ENCODE results near the gene ATP6AP1.
A peak's percentile ranks its signal among the peaks of the same experiment; 100 is the strongest.

Gene ATP6AP1

DNA sequence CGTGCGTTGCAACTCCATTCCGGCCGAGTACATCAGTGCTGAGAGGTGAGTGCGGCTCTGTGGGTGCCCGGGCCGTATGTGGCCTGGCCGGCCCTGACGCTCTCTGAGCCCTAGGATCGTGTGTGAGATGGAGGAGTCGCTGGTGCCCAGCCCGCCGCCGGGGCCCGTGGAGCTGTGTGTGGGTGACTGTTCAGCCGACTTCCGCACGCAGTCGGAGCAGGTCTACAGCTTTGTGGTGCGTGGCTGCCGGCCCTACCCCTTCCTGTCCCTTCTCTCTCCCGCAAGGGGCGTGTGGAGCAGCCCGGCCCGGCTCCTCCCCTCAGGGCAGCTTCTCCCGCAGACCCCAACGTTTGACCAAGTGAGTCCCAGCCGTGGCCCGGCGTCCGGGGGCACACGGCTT lies 37.6 kb downstream of the ATP6AP1 start:
- ATAC-seq (no peak), DNase-seq (ENCODE audit: low spot score in 2 of 2) (no peak)
- Mint-ChIP-seq H3K9me3 (no peaks in the 10 kb centered on the region), H3K27ac (no peak overlapping the region), H3K4me3 (no peak overlapping the region), H3K36me3 (peaks cover 64% of the 10 kb centered on the region), H3K4me1 (peaks cover 11% of the 10 kb centered on the region)

DNA sequence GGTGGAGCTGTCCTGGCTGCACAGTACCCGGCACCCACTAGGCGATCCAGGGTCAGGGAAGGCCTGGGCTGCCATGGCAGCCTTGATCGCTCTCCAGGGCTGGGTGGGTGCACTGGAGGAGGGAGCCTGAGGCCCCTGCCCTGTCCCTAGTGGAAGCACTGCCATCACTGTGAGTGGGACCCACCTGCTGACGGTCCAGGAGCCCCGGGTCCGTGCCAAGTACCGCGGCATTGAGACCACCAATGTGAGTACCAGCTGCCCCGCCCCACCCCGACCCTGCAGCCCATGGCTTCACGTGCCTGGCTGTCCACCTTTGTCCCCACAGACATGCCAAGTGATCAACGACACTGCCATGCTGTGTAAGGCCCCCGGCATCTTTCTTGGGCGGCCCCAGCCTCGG lies 38.4 kb downstream of the ATP6AP1 start:
- ATAC-seq: no peak
- peaks cover 60% of the 10 kb centered on the region for H3K36me3 Mint-ChIP-seq
- peaks cover 3% of the 10 kb centered on the region for H3K4me1 Mint-ChIP-seq
- H3K9me3 Mint-ChIP-seq: no peaks in the 10 kb centered on the region
- no peak overlapping the region for H3K27ac Mint-ChIP-seq
- H3K4me3 Mint-ChIP-seq: no peak overlapping the region
- no peak for DNase-seq (ENCODE audit: low spot score in 2 of 2)

DNA sequence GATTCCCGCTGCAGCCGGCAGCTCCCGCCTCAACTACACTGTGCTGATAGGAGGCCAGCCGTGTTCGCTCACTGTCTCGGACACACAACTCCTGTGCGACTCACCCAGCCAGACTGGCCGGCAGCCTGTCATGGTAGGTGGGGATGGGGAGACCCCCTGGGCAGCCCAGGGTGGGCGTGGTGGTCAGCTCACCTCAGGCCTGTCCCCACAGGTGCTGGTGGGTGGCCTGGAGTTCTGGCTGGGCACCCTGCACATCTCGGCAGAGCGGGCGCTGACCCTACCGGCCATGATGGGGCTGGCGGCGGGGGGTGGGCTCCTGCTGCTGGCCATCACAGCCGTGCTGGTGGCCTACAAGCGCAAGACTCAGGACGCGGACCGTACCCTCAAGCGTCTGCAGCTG lies 39.1 kb downstream of the ATP6AP1 start:
- H3K4me1 Mint-ChIP-seq: no peaks in the 10 kb centered on the region
- H3K9me3 Mint-ChIP-seq: no peaks in the 10 kb centered on the region
- ATAC-seq (no peak), DNase-seq (ENCODE audit: low spot score in 2 of 2) (no peak)
- peaks cover 57% of the 10 kb centered on the region for H3K36me3 Mint-ChIP-seq
- no peak overlapping the region for H3K27ac Mint-ChIP-seq
- no peak overlapping the region for H3K4me3 Mint-ChIP-seq

DNA sequence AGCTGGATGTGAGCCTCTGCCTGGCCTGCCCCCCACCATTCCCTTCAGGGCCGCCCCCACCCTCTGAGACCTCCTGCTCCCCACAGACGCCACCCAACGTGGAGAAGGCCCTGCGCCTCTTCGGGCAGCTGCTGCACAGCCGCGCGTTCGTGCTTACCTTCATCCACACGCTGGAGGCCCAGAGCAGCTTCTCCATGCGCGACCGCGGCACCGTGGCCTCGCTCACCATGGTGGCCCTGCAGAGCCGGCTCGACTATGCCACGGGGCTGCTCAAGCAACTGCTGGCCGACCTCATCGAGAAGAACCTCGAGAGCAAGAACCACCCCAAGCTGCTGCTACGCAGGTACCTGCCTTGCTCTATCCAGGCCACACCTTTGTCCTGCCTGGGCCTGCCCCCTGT lies 39.7 kb downstream of the ATP6AP1 start:
- no peaks in the 10 kb centered on the region for H3K9me3 Mint-ChIP-seq
- ATAC-seq (no peak), DNase-seq (ENCODE audit: low spot score in 2 of 2) (no peak)
- no peak overlapping the region for H3K27ac Mint-ChIP-seq
- H3K4me3 Mint-ChIP-seq: no peak overlapping the region
- no peaks in the 10 kb centered on the region for H3K4me1 Mint-ChIP-seq
- H3K36me3 Mint-ChIP-seq: peaks cover 52% of the 10 kb centered on the region

DNA sequence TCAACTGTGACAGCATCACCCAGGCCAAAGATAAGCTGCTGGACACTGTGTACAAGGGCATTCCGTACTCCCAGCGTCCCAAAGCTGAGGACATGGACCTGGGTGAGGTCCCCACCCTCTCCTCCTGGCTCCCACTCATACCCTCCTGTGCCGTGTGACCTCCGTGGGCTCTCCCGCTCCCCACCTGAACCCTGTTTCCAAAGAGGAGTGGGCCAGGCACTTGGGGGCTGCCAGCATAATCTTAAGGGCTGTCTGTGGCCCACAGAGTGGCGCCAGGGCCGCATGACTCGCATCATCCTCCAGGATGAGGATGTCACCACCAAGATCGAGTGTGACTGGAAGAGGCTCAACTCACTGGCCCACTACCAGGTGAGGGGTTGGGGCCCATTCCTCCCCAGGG lies 40.6 kb downstream of the ATP6AP1 start:
- DNase-seq (ENCODE audit: low spot score in 2 of 2) (no peak), ATAC-seq (no peak)
- H3K4me3 Mint-ChIP-seq: no peak overlapping the region
- H3K27ac Mint-ChIP-seq: no peak overlapping the region
- peaks cover 59% of the 10 kb centered on the region for H3K36me3 Mint-ChIP-seq
- H3K9me3 Mint-ChIP-seq: no peaks in the 10 kb centered on the region
- H3K4me1 Mint-ChIP-seq: no peaks in the 10 kb centered on the region

DNA sequence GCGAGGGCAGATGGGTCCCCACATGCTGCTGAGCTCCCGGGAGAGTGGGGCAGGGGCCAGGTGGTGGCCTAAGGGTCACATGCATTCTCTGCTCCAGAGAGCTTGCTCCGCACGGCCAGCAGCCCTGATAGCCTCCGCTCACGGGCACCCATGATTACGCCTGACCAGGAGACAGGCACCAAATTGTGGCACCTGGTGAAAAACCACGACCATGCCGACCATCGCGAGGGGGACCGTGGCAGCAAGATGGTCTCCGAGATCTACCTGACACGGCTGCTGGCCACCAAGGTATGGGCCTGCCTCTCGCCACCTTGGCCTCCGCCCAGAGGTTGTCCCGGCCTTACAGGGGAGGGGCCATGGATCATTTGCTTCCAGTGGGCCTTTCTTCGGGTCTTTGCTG lies 41.4 kb downstream of the ATP6AP1 start:
- peaks cover 66% of the 10 kb centered on the region for H3K36me3 Mint-ChIP-seq
- no peak overlapping the region for H3K4me3 Mint-ChIP-seq
- no peaks in the 10 kb centered on the region for H3K9me3 Mint-ChIP-seq
- H3K4me1 Mint-ChIP-seq: no peaks in the 10 kb centered on the region
- DNase-seq (ENCODE audit: low spot score in 2 of 2): no peak
- no peak overlapping the region for H3K27ac Mint-ChIP-seq
- ATAC-seq: no peak

DNA sequence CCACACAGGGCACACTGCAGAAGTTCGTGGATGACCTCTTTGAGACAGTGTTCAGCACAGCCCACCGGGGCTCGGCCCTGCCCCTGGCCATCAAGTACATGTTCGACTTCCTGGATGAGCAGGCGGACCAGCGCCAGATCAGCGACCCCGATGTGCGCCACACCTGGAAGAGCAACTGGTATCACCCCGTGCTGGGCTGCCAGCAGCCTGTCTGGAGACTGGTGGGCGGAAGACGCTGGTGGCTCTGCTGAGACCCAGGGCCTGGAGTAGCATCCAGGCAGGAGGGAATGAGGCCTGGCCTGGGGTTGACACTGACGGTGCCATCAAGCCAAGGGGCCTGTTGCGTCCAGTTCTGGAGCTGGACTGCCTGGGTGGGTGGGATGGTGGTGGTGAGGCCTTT lies 42.0 kb downstream of the ATP6AP1 start:
- DNase-seq (ENCODE audit: low spot score in 2 of 2): no peak
- H3K36me3 Mint-ChIP-seq: peaks cover 68% of the 10 kb centered on the region
- H3K9me3 Mint-ChIP-seq: no peaks in the 10 kb centered on the region
- no peak overlapping the region for H3K4me3 Mint-ChIP-seq
- peaks cover 2% of the 10 kb centered on the region for H3K4me1 Mint-ChIP-seq
- ATAC-seq: no peak
- H3K27ac Mint-ChIP-seq: no peak overlapping the region

DNA sequence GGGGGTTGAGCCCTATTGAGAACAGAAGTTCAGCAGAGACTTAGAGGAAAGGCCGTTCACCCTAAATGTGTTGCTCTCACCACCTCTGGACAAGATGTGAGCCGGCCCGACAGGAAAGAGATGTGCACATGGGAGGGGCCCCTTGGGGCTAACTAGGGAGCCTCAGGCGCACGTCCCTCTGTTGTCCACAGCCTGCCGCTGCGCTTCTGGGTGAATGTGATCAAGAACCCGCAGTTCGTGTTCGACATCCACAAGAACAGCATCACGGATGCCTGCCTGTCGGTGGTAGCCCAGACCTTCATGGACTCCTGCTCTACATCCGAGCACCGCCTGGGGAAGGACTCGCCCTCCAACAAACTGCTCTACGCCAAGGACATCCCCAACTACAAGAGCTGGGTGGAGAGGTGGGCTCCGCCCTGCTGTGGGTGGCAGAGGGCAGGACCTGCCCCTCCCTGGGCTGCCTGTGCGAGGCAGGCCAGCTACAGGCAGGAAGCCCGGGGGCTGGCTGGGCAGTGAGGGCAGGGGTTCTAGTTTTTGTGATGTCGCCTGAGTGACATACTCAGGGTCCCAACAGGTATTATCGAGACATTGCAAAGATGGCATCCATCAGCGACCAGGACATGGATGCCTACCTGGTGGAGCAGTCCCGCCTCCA lies 42.6 kb downstream of the ATP6AP1 start:
- ATAC-seq (no peak), DNase-seq (ENCODE audit: low spot score in 2 of 2) (no peak)
- Mint-ChIP-seq H3K9me3 (no peaks in the 10 kb centered on the region), H3K36me3 (peaks cover 65% of the 10 kb centered on the region), H3K4me3 (no peak overlapping the region), H3K27ac (no peak overlapping the region), H3K4me1 (peaks cover 5% of the 10 kb centered on the region)

DNA sequence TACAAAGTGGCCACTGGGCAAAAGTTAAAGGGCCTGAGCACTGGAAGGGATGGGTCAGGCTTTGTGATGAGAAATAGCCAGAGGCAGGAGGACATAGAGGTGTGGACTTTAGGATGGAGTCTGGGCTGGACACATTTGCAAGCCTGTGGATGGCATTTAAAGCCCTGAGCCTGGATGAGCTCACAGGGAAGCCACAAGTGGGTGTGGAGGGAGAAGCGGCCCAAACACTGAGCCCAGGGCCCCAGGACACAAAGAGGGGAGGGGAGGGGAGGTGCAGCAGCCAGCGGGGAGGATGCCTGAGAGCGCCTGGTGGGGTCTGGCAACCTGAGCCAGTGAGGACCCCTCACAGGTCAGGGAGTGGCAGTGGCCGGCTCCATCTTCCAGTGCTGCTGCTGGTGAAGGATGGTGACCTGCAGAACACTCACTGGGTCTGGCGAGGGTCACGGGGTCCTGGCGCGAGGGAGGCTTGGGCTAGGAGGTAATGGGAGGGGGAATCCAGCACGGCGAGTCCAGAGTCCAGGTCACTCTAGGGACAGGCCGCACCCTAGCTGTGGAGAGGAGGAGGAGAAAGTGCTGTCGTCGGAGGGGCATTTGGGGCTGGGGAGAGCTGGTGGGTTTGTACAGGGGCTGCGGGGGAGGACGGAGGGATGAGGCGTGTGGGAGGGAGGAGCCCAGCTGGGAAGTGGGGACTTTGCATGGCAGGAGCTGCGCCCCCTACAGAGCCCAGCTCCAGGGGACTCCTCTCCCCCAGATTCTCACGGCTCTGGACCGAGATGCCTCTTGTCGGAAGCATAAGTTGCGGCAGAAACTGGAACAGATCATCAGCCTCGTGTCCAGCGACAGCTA lies 43.6 kb downstream of the ATP6AP1 start:
- ATAC-seq: no peak
- no peak for DNase-seq (ENCODE audit: low spot score in 2 of 2)
- H3K4me3 Mint-ChIP-seq: no peak overlapping the region
- peaks cover 60% of the 10 kb centered on the region for H3K36me3 Mint-ChIP-seq
- H3K4me1 Mint-ChIP-seq: peaks cover 5% of the 10 kb centered on the region
- no peak overlapping the region for H3K27ac Mint-ChIP-seq
- no peaks in the 10 kb centered on the region for H3K9me3 Mint-ChIP-seq

DNA sequence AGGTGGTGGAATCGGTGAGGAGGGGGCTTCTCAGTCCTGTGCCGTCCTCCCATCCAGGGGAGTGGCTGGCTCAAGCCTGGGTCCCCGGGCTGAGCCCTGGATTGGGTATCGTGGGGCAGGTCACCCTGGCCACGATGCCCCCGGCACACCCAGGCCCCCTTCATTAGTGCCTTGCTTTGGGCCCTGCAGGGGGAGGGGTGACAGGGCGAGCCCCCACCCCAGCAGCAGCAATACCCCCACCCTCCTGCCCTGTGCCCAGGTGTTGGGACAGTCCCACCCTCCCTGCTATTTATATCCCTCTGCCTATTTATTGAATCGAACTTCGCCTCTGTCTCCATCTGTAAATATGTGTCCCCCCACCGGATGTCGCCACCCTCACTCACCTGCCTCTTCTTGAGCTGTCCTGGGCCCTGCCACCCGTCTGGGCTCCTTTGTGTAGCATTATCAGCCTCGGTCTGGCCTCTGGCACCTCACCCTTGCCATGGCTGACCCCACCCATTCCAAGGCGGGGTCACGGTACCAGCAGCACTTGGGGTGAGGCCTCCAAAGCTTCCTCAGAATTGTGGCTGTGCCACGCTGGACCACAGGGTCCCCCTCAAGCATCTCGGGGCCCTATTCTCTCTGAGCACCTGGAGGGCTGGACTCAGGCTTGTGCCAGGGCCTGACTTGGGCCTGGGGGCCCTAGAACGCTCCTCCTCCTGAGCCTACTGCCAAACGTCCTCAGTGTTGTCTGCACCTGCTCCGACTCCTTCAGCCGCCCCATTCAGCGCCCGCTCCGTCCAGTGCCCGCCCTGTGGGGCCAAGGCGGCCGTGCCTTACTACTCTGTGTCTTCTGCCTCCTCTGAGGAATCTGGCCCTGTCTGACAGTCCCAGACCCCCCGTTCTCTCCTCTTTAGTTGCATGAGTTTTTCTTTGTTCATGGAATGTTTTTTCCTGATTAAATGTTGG lies 44.5 kb downstream of the ATP6AP1 start:
- H3K27ac Mint-ChIP-seq: peak overlapping the region; percentile 81
- ATAC-seq: no peak
- DNase-seq (ENCODE audit: low spot score in 2 of 2): no peak
- peaks cover 5% of the 10 kb centered on the region for H3K4me1 Mint-ChIP-seq
- peaks cover 61% of the 10 kb centered on the region for H3K36me3 Mint-ChIP-seq
- H3K9me3 Mint-ChIP-seq: no peaks in the 10 kb centered on the region
- H3K4me3 Mint-ChIP-seq: no peak overlapping the region

DNA sequence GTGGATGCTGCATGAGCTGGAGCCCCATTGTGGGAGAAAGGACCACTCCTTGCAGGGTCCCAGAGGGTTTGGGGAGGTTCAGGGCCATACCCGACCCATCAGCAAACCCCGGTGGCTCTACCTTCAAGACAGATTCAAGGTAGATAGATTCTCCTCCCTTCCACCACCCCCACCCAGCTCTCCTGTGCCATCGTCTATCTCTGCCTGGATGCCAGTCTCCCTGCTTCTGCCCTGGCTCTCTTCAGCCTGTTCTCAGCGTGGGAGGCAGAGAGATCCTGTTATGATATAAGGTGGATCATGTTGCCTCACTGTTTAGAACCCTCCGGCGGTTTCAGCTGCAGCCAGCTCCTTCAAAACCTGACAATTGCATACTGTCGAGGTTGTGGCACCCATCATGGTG lies 45.2 kb downstream of the ATP6AP1 start:
- no peaks in the 10 kb centered on the region for H3K9me3 Mint-ChIP-seq
- H3K4me3 Mint-ChIP-seq: no peak overlapping the region
- H3K27ac Mint-ChIP-seq: peak overlapping the region; percentile 81
- ATAC-seq (no peak), DNase-seq (ENCODE audit: low spot score in 2 of 2) (no peak)
- peaks cover 61% of the 10 kb centered on the region for H3K36me3 Mint-ChIP-seq
- H3K4me1 Mint-ChIP-seq: peaks cover 5% of the 10 kb centered on the region

DNA sequence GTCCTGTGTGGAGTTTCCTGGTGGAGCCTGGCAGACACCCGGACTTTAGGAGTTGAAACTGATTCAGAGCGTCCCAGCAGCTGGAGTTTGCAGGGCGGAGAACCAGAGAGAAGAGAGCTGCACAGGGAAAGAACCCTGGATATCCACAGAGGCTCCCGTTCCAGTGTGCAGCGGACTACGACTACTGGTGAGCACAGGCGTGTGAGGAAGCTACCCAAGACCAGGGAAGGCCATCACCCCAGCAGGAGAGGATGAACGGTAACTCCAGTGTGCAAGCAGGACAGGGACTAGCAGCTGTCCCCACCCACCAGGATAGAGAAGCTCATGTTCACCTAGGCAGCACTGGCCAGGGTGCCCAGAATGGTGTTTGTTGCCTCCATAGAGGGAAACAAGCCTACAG lies 48.3 kb downstream of the ATP6AP1 start:
- H3K9me3 Mint-ChIP-seq: no peaks in the 10 kb centered on the region
- H3K27ac Mint-ChIP-seq: no peak overlapping the region
- H3K4me3 Mint-ChIP-seq: no peak overlapping the region
- peaks cover 11% of the 10 kb centered on the region for H3K4me1 Mint-ChIP-seq
- DNase-seq (ENCODE audit: low spot score in 2 of 2): no peak
- ATAC-seq: no peak
- peaks cover 43% of the 10 kb centered on the region for H3K36me3 Mint-ChIP-seq

DNA sequence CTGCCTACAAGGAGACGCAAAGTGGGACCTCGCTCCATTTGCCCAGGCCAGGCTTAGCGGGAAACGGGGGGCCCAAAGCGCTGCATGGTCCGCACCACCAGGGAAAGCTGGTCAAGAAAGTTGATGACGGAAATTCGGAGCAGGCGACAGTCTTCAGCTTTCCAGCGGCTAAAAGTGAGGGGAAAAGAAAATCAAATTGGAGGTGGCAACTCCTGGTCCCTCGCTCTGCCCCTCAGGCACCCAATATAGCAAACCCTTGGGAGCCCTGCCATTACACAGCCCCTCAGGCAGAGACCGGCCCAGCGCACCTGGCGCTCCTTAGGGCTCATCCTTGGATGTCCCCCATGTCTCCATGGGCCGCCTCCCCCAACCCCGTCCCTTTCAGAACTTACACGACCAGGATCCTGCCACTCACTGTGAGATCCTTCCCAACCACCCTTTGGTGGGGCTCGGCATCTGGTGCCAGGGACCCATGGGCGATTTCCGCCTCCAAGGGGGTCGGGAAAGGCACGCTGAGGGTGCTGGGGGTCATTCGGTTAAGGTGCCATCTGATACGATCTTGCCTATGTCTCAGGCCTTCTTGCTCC lies 49.5 kb downstream of the ATP6AP1 start:
- peak overlapping the region; percentile 77 for H3K4me3 Mint-ChIP-seq
- DNase-seq (ENCODE audit: low spot score in 2 of 2): no peak
- peak overlapping the region; percentile 92 for H3K27ac Mint-ChIP-seq
- peaks cover 45% of the 10 kb centered on the region for H3K36me3 Mint-ChIP-seq
- H3K4me1 Mint-ChIP-seq: peaks cover 12% of the 10 kb centered on the region
- no peak for ATAC-seq
- no peaks in the 10 kb centered on the region for H3K9me3 Mint-ChIP-seq

DNA sequence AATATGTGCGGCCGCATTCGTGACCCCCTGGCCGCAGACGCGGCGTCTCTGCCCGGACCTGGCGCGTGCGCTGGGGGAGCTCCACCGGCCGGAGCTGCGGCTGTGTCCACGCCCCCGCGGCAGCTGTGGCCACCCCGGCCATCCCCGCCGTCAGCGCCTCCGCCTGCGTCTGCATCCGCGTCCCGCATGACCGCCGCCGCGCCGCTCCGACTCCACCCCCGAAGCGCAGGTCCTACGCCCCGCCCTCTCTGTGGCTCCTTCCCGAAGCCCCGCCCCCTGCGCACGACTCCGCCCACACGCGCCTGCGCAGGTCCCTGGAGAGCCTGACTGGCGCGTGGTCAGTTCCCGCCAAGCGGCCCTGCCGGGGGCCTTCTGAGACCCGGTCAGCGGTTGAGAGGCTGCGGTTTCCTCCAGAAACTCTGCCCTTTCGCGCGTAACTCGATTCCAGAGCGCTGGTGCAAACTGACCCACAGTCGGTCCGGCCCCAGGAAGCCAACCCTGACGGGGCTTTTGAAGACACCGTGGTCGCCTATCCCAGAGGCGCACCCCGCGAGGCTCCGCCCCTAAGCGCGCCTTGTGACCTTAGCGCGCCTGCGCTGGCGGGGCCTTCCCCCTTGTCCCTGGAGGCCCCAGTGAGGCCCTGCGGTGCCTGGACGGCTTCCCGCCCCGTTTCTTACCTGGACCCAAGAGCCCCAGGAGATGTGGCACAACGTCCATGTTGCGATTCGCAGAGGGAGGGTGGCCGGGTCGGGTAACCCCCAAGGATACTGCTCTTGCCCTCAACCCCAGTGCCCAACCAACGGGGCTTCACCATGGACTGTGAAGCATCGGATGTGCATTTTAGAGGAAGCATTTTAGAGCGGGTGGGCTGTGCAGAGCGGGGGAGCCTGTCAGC lies 50.5 kb downstream of the ATP6AP1 start, which contains the start of gene LAGE3:
LAGE3 (minus strand) TSS at position 554 of the 895 bp plus-strand sequence; CDS start at position 188, 366 bp downstream.
- peak; percentile 96 to 98 for DNase-seq (ENCODE audit: low spot score in 2 of 2)
- peak; percentile 94 for ATAC-seq

More for the DNA sequence above, 50.5 kb downstream of the ATP6AP1 start, which contains the start of gene LAGE3:
- Mint-ChIP-seq H3K27ac (peak within 1 kb of the TSS; percentile 92), H3K36me3 (peaks cover 48% of the 10 kb centered on the region), H3K4me3 (peak within 1 kb of the TSS; percentile 77), H3K9me3 (no peaks in the 10 kb centered on the region), H3K4me1 (peaks cover 18% of the 10 kb centered on the region)
